A549 (cell line): ENCODE results near the gene ZNF407. TPM values are rescaled to one million over a fixed set of nuclear protein-coding genes. Genes with fewer than 3 reads are reported as not detected.

Source experiments
- ATAC-seq, 2 experiments: fragments of 200-7000 bp in 1 of 2; fragments of >200 bp in 1 of 2; cut with Nextera tagmentation in 1 of 2; cut with Tn5 transposase in 1 of 2; 3 replicates each; pipeline versions ENCODE4 v1.8.0 to v1.9.1; 2018 to 2020; ENCODE audit warnings: mild to moderate bottlenecking in 1 of 2, moderate library complexity in 1 of 2
- CTCF ChIA-PET: fragments of 300-600 bp; sonication (Branson Sonifier 250); formaldehyde crosslinking; extraction: SDS; loops from one replicate; lab custom pipeline; 2021; ENCODE audit warnings: antibody characterized with exemption, inconsistent platforms; lab: Yijun Ruan, JAX
- POLR2A ChIA-PET: fragments of 350-600 bp; formaldehyde crosslinking; extraction: SDS; loops from one replicate; lab custom pipeline; 2021; ENCODE audit warnings: antibody characterized with exemption, inconsistent platforms; lab: Yijun Ruan, JAX
- DNase-seq, 2 experiments: peaks; one replicate each; pipeline versions ENCODE4 v3.0.0 to v3.0.0-alpha.2; 2011 to 2016; ENCODE audit warnings: low read depth in 1 of 2, low spot score in 1 of 2
- FAIRE-seq: peaks from 2 replicates; lab custom pipeline; 2011; peaks lifted over from hg19 to GRCh38; lab: Jason Lieb, UNC
- H3K27ac ChIP-seq, 2 experiments: fragments of >200 bp; sonication (Bioruptor Twin); formaldehyde crosslinking; 3 replicates each; pipeline ENCODE4 v1.5.1; 2016 to 2017
- H3K4me1 ChIP-seq: fragments of >200 bp; sonication (Bioruptor Twin); formaldehyde crosslinking; 3 replicates; pipeline ENCODE4 v1.6.1; 2016
- H3K4me2 ChIP-seq: fragments of >200 bp; sonication (Bioruptor Twin); formaldehyde crosslinking; 3 replicates; pipeline ENCODE4 v1.6.1; 2016
- H3K4me3 ChIP-seq: fragments of >200 bp; sonication (Bioruptor Twin); formaldehyde crosslinking; 3 replicates; pipeline ENCODE4 v1.5.1; 2016
- H3K9me3 ChIP-seq: fragments of >200 bp; sonication (Bioruptor Twin); formaldehyde crosslinking; 3 replicates; pipeline ENCODE4 v1.6.1; 2016
- ATOH8 ChIP-seq: fragments of 250-450 bp; sonication (Bioruptor Pico); IDR thresholded peaks from 2 replicates; pipeline ENCODE4 v1.5.0; 2020; ENCODE audit warnings: low read depth, mild to moderate bottlenecking, moderate library complexity
- CHD4 ChIP-seq: fragments of 200-600 bp; sonication (generic); IDR thresholded peaks from 2 replicates; pipeline ENCODE4 v1.6.1; 2016; ENCODE audit warnings: antibody characterized with exemption, mild to moderate bottlenecking, borderline replicate concordance
- ELK1 ChIP-seq: fragments of 150-350 bp; IDR thresholded peaks from 2 replicates; pipeline ENCODE4 v1.6.1; 2014; ENCODE audit warnings: low read depth, mild to moderate bottlenecking, low read length
- EP300 ChIP-seq, 2 experiments: fragments of >200 bp; sonication (Bioruptor Twin); formaldehyde crosslinking; IDR thresholded peaks; 2 replicates in 1 of 2; 3 replicates in 1 of 2; pipeline ENCODE4 v1.6.1; 2016 to 2017
- FOSL2 ChIP-seq, 2 experiments: fragments of 450-650 bp in 1 of 2; fragments of >200 bp in 1 of 2; sonication (Bioruptor Twin) in 1 of 2; formaldehyde crosslinking; IDR thresholded peaks; 2 replicates each; pipeline versions ENCODE4 v1.5.0 to v1.6.1; 2016 to 2020; ENCODE audit warnings: mild to moderate bottlenecking in 1 of 2, moderate library complexity in 1 of 2
- FOXS1 ChIP-seq: fragments of 250-450 bp; sonication (Bioruptor Pico); IDR thresholded peaks from 2 replicates; pipeline ENCODE4 v1.5.0; 2020; ENCODE audit warnings: mild to moderate bottlenecking, moderate library complexity
- HMGXB4 ChIP-seq: fragments of 250-450 bp; sonication (Bioruptor Pico); IDR thresholded peaks from 2 replicates; pipeline ENCODE4 v1.5.0; 2021; ENCODE audit warnings: mild to moderate bottlenecking, moderate library complexity, borderline replicate concordance
- HOXB13 ChIP-seq: fragments of 250-450 bp; sonication (Bioruptor Pico); IDR thresholded peaks from 2 replicates; pipeline ENCODE4 v1.5.0; 2020; ENCODE audit warnings: low read depth, mild to moderate bottlenecking, moderate library complexity
- JUNB ChIP-seq: fragments of >200 bp; sonication (Bioruptor Twin); formaldehyde crosslinking; IDR thresholded peaks from 2 replicates; pipeline ENCODE4 v1.6.1; 2016
- KDM1A ChIP-seq: fragments of 200-600 bp; sonication (generic); IDR thresholded peaks from 2 replicates; pipeline ENCODE4 v1.6.1; 2016; ENCODE audit warnings: low read depth, mild to moderate bottlenecking
- KDM5A ChIP-seq: fragments of 200-600 bp; sonication (generic); IDR thresholded peaks from 2 replicates; pipeline ENCODE4 v1.6.1; 2016; ENCODE audit warnings: antibody characterized with exemption, mild to moderate bottlenecking
- MYC ChIP-seq: IDR thresholded peaks from 2 replicates; pipeline ENCODE4 v1.6.1; 2012; ENCODE audit warnings: mild to moderate bottlenecking, inconsistent platforms, low read length, improper control_type of control experiment, borderline replicate concordance
- NPAS2 ChIP-seq: fragments of 250-450 bp; sonication (Bioruptor Pico); IDR thresholded peaks from 2 replicates; pipeline ENCODE4 v1.8.0; 2022; ENCODE audit warnings: mild to moderate bottlenecking, moderate library complexity, borderline replicate concordance
- NR3C1 ChIP-seq: fragments of >200 bp; sonication (Bioruptor Twin); formaldehyde crosslinking; IDR thresholded peaks from 3 replicates; pipeline ENCODE4 v1.6.1; 2017
- POLR2A ChIP-seq: IDR thresholded peaks from 2 replicates; pipeline ENCODE4 v1.6.1; 2012; ENCODE audit warnings: mild to moderate bottlenecking, low read length
- RCOR1 ChIP-seq: fragments of 150-350 bp; IDR thresholded peaks from 2 replicates; pipeline ENCODE4 v1.6.1; 2014; ENCODE audit warnings: antibody characterized with exemption, low read length, low read depth
- RFX5 ChIP-seq: fragments of 450-650 bp; IDR thresholded peaks from 2 replicates; pipeline ENCODE4 v1.7.1; 2014; ENCODE audit warnings: antibody characterized with exemption, mild to moderate bottlenecking, moderate library complexity
- RNF2 ChIP-seq: fragments of 200-600 bp; sonication (generic); IDR thresholded peaks from 2 replicates; pipeline ENCODE4 v1.6.1; 2016; ENCODE audit warnings: low read depth, mild to moderate bottlenecking, antibody characterized with exemption, moderate library complexity, borderline replicate concordance
- SREBF2 ChIP-seq: fragments of 450-650 bp; IDR thresholded peaks from 2 replicates; pipeline ENCODE4 v1.6.1; 2014; ENCODE audit warnings: mild to moderate bottlenecking, moderate library complexity
- TP53 ChIP-seq: fragments of 250-450 bp; sonication (Bioruptor Pico); IDR thresholded peaks from 2 replicates; pipeline ENCODE4 v1.5.0; 2021; ENCODE audit warnings: mild to moderate bottlenecking, moderate library complexity
- ZC3H11A ChIP-seq: fragments of 450-650 bp; IDR thresholded peaks from 2 replicates; pipeline ENCODE4 v1.6.1; 2014; ENCODE audit warnings: antibody characterized with exemption, mild to moderate bottlenecking
- ZFP36 ChIP-seq: fragments of 450-650 bp; IDR thresholded peaks from 2 replicates; pipeline ENCODE4 v1.6.1; 2014; ENCODE audit warnings: borderline replicate concordance; ENCODE audit not compliant: partially characterized antibody
- ZNF302 ChIP-seq: fragments of 250-450 bp; sonication (Bioruptor Pico); IDR thresholded peaks from 2 replicates; pipeline ENCODE4 v1.9.0; 2021; ENCODE audit warnings: inconsistent platforms, mild to moderate bottlenecking, moderate library complexity
- ZSCAN20 ChIP-seq: fragments of 250-450 bp; sonication (Bioruptor Pico); IDR thresholded peaks from 2 replicates; pipeline ENCODE4 v1.8.0; 2022; ENCODE audit warnings: mild to moderate bottlenecking, moderate library complexity
- WGBS: methylation state at CpG from one replicate; pipeline ENCODE4 v1.1.6; 2017; ENCODE audit errors: missing lambda C conversion rate; 5-methylcytosine and 5-hydroxymethylcytosine counted together
- polyA plus RNA-seq, 4 experiments: library from polyadenylated mRNA; depleted of rRNA in 3 of 4; stranded (reverse); fragments of >200 nt; fragmentation: RNase III in 1 of 4; extraction: RNeasy Plus Mini Kit Qiagen cat#74134 plus additional on column Dnase treatment in 1 of 4; gene quantifications; 2 replicates in 3 of 4; 3 replicates in 1 of 4; pipeline ENCODE4 v1.2.3, GENCODE V29; 2011 to 2017

The ZNF407 gene
- polyA plus RNA-seq, 2 of the 4 experiments (the other 2 are of a cell fraction), result 2.5 to 3.0 TPM

DNA sequence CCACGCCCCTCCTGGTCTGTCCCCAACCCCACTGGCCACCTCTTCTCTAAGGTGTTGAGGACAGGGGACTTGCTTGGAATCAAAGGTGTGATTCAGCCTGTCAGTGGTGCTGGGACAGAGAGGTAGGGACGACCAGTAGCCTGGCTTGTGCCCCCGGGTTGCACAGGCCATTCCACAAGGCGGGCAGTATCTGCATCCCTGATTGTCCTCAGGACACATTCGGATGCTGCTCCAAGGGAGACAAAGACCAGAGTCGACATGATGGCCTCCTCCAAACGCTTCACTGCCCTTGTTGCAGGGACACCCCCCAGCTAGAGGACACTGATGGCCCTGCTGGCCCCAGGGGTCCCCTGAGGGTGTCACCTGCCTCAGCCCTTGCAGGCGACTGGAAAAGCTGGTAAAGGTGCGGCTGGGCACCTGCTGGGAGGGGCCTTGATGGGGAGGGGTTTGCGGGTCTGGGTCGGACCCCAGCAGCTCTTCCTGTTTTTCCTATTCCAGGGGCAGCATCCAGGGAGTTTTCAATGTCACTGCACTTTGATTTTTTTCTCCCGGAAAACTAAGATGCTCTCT lies 513.3 kb downstream of the ZNF407 start:
- Histone ChIP-seq H3K27ac (no peak overlapping the region), H3K4me3 (no peak overlapping the region), H3K9me3 (no peaks in the 10 kb centered on the region), H3K4me1 (no peaks in the 10 kb centered on the region), H3K4me2 (no peak overlapping the region)
- DNase-seq, result no peak
- ChIA-PET CTCF (interaction anchor here (1.0 kb wide), 1 partner anchor 9 kb away, joined by 3 read pairs; no protein-coding TSS in a partner anchor), POLR2A (no interaction called here)
- no peak for TF ChIP-seq ZSCAN20 (CRISPR knock-in tag)
- TF ChIP-seq ZC3H11A, result no peak
- TF ChIP-seq RCOR1, result no peak
- no peak for TF ChIP-seq KDM1A
- no peak for FAIRE-seq
- no peak for ATAC-seq
- WGBS, result 43% methylated on average over 7 of the region's 12 CpGs

- DNase-seq (no peak), FAIRE-seq (no peak), ATAC-seq (no peak)
- ChIA-PET POLR2A (no interaction called here), CTCF (no interaction called here)
- no peak overlapping the region for H3K4me3 ChIP-seq
- H3K4me2 ChIP-seq, result peak overlapping the region; percentile 42; the same call in 2 of the 3 replicates
- TF ChIP-seq FOSL2 (IDR thresholded peaks at IDR 0.05) (no peak), FOSL2 (CRISPR knock-in tag; IDR thresholded peaks at IDR 0.05) (peak; percentile 18; the same call in 1 of the 2 replicates), MYC (no peak)
- H3K4me1 ChIP-seq, result no peaks in the 10 kb centered on the region
- no peak overlapping the region for H3K27ac ChIP-seq
- no peaks in the 10 kb centered on the region for H3K9me3 ChIP-seq
- 18% methylated on average over 8 of the region's 8 CpGs for WGBS
Observed at GRCh38 chr18:75111760-75112159, 514.1 kb downstream of the ZNF407 start.

DNA sequence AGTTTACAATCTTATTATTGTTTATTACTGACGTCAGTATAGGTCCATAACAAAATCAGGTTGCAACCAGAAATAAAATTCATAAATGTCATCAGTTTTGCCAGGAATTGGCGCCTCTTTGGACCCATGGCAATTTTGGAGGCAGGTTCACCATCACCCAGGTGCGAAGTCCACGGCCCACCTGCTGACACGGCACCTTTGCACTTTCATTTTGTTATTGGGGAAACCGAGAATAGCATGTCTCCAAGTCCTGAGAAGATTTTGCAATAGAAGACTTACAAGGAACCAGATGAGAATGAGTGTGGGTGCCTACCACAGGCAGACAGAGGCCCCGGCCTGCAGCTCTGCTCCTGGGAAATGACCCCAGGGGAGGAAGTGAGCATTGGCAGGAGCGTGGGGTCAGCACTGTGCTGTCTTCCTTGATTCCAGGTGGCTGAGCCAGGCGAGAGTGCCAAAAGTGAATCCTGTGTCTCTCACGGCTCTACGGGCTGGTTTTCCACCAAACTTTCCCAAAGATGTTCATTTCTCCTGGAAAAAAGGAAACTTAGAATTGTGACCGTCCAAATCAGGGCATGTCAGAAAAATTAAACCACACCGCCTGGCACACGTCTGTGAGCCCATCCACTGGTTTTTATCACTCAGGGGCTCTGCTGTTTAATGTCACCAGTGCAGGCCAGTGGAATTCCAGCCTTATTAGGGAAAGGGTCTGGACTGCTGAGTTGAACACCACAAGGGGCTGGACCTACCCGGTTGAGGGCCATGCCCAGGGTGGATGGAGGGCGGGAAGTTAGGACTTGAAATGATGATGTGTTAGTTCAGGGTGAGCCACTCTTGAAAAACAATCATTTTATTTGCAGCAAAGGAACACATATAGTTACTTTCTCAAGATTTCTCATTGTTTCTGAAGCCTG lies 514.8 kb downstream of the ZNF407 start:
- POLR2A ChIA-PET, result no interaction called here
- no peak for FAIRE-seq
- 78% methylated on average over 16 of the region's 16 CpGs for WGBS

GRCh38 chr18:75113455-75113854 lies 515.8 kb downstream of the ZNF407 start:
- ATAC-seq (no peak), FAIRE-seq (no peak), DNase-seq (no peak)
- Histone ChIP-seq H3K4me1 (no peaks in the 10 kb centered on the region), H3K27ac (no peak overlapping the region), H3K9me3 (no peaks in the 10 kb centered on the region), H3K4me3 (no peak overlapping the region), H3K4me2 (no peak overlapping the region)
- CTCF ChIA-PET, result interaction anchor here (0.5 kb wide), 1 partner anchor 85 kb away, joined by 3 read pairs; no protein-coding TSS in a partner anchor
- 13% methylated on average over 1 of the region's 5 CpGs for WGBS
- POLR2A ChIA-PET, result no interaction called here
- TF ChIP-seq ZFP36 (no peak), EP300 (IDR thresholded peaks at IDR 0.05) (no peak), NR3C1 (no peak), HMGXB4 (no peak), ATOH8 (CRISPR knock-in tag) (no peak), NPAS2 (CRISPR knock-in tag) (no peak), JUNB (no peak), FOXS1 (CRISPR knock-in tag) (no peak), POLR2A (no peak), KDM5A (no peak), CHD4 (no peak), RFX5 (no peak), ZNF302 (no peak), ELK1 (no peak)

More for the DNA sequence above, 514.8 kb downstream of the ZNF407 start:
- H3K27ac ChIP-seq, result no peak overlapping the region
- H3K4me1 ChIP-seq, result no peaks in the 10 kb centered on the region
- H3K9me3 ChIP-seq, result no peaks in the 10 kb centered on the region
- H3K4me3 ChIP-seq, result no peak overlapping the region
- DNase-seq, result no peak
- no peak overlapping the region; the same call in 2 of the 3 replicates for H3K4me2 ChIP-seq
- no peak for ATAC-seq
- TF ChIP-seq HOXB13 (CRISPR knock-in tag) (no peak), RNF2 (no peak), SREBF2 (no peak), TP53 (no peak), NR3C1 (no peak), RCOR1 (no peak), KDM1A (no peak)
- CTCF ChIA-PET, result interaction anchor here (0.5 kb wide), 1 partner anchor 86 kb away, joined by 3 read pairs; no protein-coding TSS in a partner anchor
